ENCODE results near the gene RHOT2. TPM values are rescaled to one million over a fixed set of nuclear protein-coding genes. Genes with fewer than 3 reads are reported as not detected.

Gene RHOT2
- total and polyA plus RNA-seq, 2 donors (not counting 3 experiments of a cell fraction or from before 2014, with no cell fraction given): 106 to 139 TPM

DNA sequence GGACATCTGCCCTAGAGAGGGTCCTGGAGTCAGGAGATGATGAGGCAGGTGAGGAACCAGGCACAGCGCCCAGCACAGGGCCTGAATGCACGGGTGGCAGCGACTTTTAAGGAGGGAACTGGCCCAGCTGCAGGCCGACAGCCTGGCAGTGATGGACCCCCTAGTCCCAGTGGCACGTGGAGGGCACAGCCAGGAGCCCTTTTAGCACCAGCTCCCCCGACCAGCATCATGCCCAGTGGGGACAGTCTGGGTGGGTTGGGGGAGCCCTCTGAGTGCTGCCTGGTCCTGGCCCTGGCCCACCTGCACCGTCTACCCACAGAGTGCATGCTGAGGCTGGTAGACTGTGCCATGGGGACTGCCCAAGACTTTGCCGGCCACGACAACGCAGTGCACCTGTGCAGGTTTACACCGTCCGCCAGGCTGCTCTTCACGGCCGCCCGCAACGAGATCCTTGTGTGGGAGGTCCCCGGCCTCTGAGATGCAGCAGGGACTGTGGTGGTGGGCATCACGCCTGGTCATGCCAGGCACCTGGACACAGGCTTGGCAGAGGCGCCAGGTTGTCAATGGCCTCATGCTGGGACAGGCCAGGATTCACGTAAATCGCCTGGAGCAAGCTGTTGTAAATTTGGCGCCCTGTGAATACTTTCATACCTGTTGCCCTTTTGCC, 686 bp upstream of the RHOT2 start:
- Histone ChIP-seq H2AFZ (ENCODE audit: low read depth, low read length) (peak overlapping the region; percentile 79), H3K79me2 (ENCODE audit: control insufficient read depth, insufficient read depth, low read length) (peaks cover 18% of the 10 kb centered on the region), H4K20me1 (replicated peaks; ENCODE audit: control insufficient read depth, extremely low read depth, insufficient read depth, low read length) (no peaks in the 10 kb centered on the region), H3K36me3 (ENCODE audit: control insufficient read depth in 2 of 2, extremely low read depth in 1 of 2, insufficient read depth in 2 of 2, low read length in 2 of 2) (peaks cover 3 to 22% of the 10 kb centered on the region in 2 experiments), H3K4me3 (replicated peaks in 1 of 3; ENCODE audit: insufficient read depth in 1 of 3, low read depth in 1 of 3, low read length in 3 of 3) (no peak overlapping the region), H3K9me1 (replicated peaks; ENCODE audit: control insufficient read depth, extremely low read depth, insufficient read depth, low read length) (no peaks in the 10 kb centered on the region), H3K4me1 (ENCODE audit: control insufficient read depth, extremely low read depth, insufficient read depth, low read length) (no peaks in the 10 kb centered on the region), H3K27me3 (ENCODE audit: control insufficient read depth in 2 of 2, insufficient read depth in 2 of 2, low read length in 2 of 2) (no peaks in the 10 kb centered on the region), H3K9me3 (replicated peaks; ENCODE audit: control insufficient read depth, insufficient read depth, low read length) (no peaks in the 10 kb centered on the region), H3K9ac (replicated peaks; ENCODE audit: extremely low read depth, insufficient read depth, low read length) (no peak overlapping the region), H3K4me2 (ENCODE audit: insufficient read depth, low read length) (no peak overlapping the region), H3K27ac (ENCODE audit: insufficient read depth, low read depth, low read length) (no peak overlapping the region)
- FAIRE-seq (no peak), DNase-seq (ENCODE audit: low read depth, low spot score) (no peak)
- TF ChIP-seq, protein P1, sequence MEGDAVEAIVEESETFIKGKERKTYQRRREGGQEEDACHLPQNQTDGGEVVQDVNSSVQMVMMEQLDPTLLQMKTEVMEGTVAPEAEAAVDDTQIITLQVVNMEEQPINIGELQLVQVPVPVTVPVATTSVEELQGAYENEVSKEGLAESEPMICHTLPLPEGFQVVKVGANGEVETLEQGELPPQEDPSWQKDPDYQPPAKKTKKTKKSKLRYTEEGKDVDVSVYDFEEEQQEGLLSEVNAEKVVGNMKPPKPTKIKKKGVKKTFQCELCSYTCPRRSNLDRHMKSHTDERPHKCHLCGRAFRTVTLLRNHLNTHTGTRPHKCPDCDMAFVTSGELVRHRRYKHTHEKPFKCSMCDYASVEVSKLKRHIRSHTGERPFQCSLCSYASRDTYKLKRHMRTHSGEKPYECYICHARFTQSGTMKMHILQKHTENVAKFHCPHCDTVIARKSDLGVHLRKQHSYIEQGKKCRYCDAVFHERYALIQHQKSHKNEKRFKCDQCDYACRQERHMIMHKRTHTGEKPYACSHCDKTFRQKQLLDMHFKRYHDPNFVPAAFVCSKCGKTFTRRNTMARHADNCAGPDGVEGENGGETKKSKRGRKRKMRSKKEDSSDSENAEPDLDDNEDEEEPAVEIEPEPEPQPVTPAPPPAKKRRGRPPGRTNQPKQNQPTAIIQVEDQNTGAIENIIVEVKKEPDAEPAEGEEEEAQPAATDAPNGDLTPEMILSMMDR (IDR thresholded peaks at IDR 0.05; ENCODE audit: extremely low read depth in 1 of 2, insufficient read depth in 1 of 2, low read depth in 1 of 2, low read length in 2 of 2): no peak
- TF ChIP-seq EZH2 (IDR thresholded peaks at IDR 0.05; ENCODE audit: borderline replicate concordance, low read depth, low read length, severe bottlenecking) (no peak), POLR2AphosphoS5 (IDR thresholded peaks at IDR 0.05; ENCODE audit: insufficient read depth, low read depth, low read length) (no peak), FOS (IDR thresholded peaks at IDR 0.05; ENCODE audit: borderline replicate concordance, insufficient read depth, low read length) (no peak), JUN (IDR thresholded peaks at IDR 0.05; ENCODE audit: borderline replicate concordance, insufficient read depth, insufficient read length, low read depth) (no peak), MYC (IDR thresholded peaks at IDR 0.05; ENCODE audit: low read depth, low read length) (no peak), GATA2 (IDR thresholded peaks at IDR 0.05; ENCODE audit: insufficient read depth, insufficient read length, low read depth, low read length) (no peak), MAX (IDR thresholded peaks at IDR 0.05; ENCODE audit: insufficient read depth, insufficient read length) (no peak)
- ChIA-PET CTCF (interaction anchor here (0.7 to 1.8 kb wide), 4 partner anchors 9 to 88 kb away, joined by 3 to 6 read pairs (median 4); no protein-coding TSS in a partner anchor), POLR2A (no interaction called here)
- dilution Hi-C loops (cut with MboI; ENCODE audit: extremely low pct_ligation_motif_present, low sequenced_read_pairs) (no loop called here), intact Hi-C loops (cut with micrococcal nuclease) (no loop called here)
- no TSS peak for BruUV-seq (replicated peaks)

All from endothelial cell of umbilical vein (primary cell).